Activated T-helper 1 cell treated with Interleukin-2 at 50 U/mL for 16 hours (primary cell): Measurements from ENCODE around the gene LRIT1.

Experiments
- DNase-seq: peaks from one replicate; pipeline ENCODE4 v3.0.0-alpha.2; 2020; ENCODE audit warnings: low read depth

LRIT1 gene

GRCh38 chr10:84254552-84255478 is 13.5 kb upstream of the LRIT1 start:
- DNase-seq: no peak

DNA sequence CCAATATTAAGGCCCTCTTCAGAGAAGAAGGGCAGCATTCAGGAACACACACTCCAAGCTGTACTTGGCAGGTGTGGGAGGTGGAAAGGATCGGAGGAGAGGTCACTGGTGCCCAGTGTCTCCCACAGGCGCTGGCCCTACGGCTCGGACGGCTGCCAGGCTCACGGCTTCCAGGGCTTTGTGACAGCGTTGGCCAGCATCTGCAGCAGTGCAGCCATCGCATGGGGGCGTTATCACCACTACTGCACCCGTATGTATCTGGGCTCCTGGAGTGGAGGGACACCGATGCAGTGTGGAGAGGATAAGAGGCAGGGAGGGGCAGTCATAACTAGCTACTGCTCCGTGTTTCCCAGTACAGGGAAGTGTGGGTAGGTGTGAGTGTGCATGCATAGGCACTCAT is 7.4 kb upstream of the LRIT1 start:
- DNase-seq: no peak

DNA sequence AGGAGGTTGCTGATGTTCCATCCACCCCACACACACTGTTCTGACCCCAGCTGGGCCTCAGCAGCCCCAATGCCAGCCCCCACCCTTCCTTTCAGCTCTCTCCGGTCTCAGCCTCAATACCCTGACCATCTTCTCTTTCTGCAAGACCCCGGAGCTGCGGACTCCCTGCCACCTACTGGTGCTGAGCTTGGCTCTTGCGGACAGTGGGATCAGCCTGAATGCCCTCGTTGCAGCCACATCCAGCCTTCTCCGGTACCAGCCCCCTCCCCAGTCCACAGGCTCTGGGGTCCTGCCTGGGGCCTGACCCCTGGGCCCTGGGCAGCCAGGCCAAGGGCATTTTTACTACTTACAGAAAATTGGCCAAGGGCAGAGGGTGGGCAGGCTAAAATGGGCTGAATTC is 6.2 kb upstream of the LRIT1 start:
- no peak for DNase-seq

DNA sequence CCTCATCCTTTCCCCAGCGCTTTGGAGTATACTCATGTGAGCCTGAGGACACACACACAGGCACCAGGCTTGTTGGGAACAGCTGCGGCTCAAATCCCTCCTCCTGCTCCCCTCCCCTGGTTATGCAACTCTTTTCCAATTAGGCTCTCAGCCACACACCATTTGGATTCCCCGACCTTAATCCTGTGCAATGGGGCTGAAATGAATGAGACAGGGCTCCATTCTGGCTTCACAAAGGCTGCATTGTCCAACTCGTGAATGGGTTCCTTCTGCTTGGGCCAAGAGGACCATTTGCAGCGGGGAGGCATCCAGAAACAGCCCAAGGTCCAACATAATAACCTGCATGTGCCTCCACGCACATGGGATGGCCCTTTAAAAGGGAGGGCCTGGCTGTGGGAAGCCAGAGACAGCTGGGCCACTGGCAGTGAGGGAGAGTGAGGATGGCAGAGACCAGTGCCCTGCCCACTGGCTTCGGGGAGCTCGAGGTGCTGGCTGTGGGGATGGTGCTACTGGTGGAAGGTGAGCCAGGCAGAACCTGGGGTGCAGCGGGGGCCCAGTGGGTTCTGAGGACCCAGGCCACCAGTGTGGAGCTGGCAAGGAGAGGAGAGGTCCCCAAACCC is 3.4 kb upstream of the LRIT1 start, which contains the start of gene RGR:
Gene RGR (plus strand): TSS at position 403 of the 620 bp plus-strand sequence. CDS start 38 bp downstream, at position 441.
- DNase-seq: no peak

GRCh38 chr10:84243759-84244158 is 2.4 kb upstream of the LRIT1 start:
- DNase-seq: no peak

- no peak for DNase-seq
Observed at GRCh38 chr10:84238909-84239308, 2.4 kb downstream of the LRIT1 start.

- DNase-seq: no peak
Observed at GRCh38 chr10:84237199-84238051, 3.9 kb downstream of the LRIT1 start.

GRCh38 chr10:84236807-84237198 is 4.5 kb downstream of the LRIT1 start:
- DNase-seq: no peak

GRCh38 chr10:84235096-84235495 is 6.2 kb downstream of the LRIT1 start:
- DNase-seq: no peak

GRCh38 chr10:84234479-84234878 is 6.9 kb downstream of the LRIT1 start:
- no peak for DNase-seq

DNA sequence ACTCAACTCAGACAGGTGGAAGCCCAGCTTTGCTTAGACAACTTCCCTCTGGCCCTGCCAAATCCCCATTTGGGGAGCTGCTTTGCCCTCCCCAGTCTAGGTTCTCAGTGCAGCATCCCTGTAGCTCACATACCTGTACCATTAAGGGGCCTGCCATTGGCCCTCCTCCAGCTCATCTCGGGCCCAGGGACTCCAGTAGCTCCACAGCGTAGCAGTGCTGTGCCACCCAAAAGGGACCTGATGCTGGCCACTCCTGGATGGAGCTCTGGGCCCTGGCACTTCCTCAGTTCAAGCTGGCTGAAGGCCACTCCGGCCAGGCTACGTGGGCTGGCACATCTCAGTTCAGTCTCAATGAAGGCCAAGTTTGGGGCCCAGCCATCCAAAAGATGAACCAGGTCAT is 7.4 kb downstream of the LRIT1 start:
- DNase-seq: no peak

DNA sequence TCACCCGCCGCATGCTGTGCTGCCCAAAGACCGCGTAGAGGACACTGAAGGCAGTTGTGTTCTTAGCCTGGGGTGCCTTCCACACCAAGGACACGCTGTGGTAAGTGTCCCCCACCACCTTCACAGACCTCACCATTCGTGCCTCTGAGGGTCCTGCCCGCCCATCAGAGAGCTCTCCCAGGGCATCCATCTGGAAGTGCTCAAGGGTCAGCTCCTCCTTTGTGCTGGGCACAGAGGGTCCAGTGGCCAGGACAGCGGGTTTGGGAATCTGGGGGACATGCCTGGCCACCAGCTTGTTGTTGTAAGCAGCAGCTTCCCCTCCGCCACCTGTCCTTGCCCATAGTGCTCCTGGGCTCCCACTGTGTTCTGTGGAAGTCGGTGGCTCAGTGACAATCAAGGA is 9.0 kb downstream of the LRIT1 start:
- DNase-seq: no peak

DNA sequence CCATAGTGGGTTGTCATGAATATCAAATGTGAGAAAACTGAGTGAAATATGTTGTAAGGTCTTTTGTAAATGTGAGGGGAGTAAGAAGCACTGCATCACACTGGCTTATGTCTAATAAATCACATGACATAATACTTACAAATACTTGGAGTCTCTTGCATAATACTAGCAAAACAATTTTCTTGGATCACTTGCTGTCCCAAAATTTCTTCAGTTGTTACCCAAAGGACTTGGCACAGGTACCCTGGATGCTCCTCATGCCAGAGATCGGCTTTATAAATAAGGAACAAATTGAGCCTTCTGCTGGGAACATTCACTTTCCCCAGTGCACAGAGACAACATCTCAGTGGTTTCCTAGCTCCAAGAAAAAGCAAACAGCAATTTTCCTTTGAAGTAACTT is 11.0 kb downstream of the LRIT1 start:
- DNase-seq: no peak

GRCh38 chr10:84227810-84228209 is 13.5 kb downstream of the LRIT1 start:
- no peak for DNase-seq

GRCh38 chr10:84226616-84227015 is 14.7 kb downstream of the LRIT1 start:
- DNase-seq: no peak

DNA sequence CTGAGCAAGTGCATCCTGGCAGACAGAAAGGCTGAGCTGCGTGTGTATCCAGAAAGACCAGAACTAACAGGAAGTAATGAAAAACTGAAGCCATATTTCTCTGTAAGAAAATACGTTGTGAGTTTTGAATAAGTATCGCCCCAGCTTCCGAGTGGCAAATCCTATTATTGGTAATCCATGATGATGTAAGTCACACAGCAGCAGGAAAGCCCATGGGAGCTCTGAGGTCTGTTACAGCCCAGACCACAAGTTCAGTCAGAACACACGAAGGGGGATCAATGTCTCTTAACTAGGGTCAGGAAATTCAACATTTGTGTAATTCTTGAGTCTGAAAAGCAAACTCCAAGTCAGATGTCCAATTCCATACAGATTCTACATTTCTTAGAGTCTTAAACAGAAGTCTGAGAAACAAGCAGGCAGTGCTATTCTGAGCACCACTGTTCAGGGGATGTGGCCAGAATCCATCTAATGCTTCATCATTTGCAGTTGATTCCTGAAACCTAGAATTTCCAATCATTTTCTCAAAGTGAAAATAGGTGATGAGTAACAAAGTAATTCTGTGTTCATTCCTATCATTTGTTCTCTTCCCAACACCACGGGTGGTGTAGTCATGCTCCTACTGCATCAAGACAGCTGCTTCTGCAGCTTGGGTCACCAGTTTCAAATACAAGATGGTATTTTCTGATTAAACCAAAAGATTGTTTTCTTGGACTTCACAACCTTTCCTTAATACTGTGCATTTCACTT is 15.7 kb downstream of the LRIT1 start, which contains the start of gene LRIT2:
Gene LRIT2 (minus strand): TSS at position 118 of the 747 bp plus-strand sequence. CDS start 24 bp downstream, at position 94.
- no peak for DNase-seq

DNA sequence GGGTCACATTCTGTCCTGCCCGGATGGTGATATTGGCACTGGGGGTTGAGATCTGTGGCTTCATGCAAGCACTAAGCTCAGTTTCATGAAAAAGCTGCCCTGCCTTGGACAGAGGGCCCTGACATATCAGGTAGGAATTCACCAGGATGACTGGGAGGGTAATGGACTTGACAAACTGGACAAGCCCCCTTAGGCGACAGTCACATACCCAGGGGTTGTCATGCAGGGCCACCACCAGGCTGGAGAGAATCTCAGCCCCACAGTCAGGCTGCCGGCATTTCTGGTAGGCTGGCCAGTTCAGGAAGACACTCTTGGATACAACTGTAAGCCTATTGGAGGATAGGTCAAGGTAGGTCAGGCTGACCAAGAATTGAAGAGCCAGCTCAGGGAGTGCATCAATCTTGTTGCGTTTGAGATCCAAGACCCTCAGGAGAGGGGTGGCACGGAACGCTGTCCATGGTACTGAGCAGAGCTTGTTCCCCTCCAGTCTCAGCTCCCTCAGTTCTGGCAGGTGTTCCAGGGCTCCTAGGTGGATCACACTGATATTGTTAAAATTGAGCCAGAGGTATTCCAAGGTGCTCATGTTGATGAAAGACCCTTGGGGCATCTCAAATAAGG is 16.8 kb downstream of the LRIT1 start:
- no peak for DNase-seq

GRCh38 chr10:84221916-84222315 is 19.4 kb downstream of the LRIT1 start:
- DNase-seq: no peak

- no peak for DNase-seq
Observed at GRCh38 chr10:84217746-84218145, 23.6 kb downstream of the LRIT1 start.

DNA sequence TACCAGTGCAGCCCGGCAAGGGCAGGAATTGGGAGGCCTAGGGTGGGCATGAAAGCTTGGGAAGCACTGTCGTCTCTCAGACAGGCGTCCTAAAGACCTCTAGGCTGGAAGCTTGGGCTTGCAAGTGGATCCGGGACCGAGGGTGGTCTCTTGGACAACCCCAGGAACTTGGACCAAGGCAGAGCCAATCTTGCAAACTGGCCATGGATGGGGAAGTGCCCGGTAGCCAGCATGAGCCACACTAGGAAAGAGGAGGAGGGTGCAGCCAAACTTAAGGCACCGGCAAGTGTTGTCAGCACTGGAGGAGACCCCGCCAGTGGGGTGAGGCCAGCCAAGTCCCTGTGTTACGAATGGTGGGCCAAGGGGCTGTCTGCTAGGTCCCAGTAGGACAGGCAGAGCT is 24.5 kb downstream of the LRIT1 start:
- no peak for DNase-seq

GRCh38 chr10:84214612-84215235 is 26.6 kb downstream of the LRIT1 start:
- no peak for DNase-seq
